Neural progenitor cell (in vitro differentiated cells): ENCODE data around the gene KIF26B. TPM values are rescaled to one million over a fixed set of nuclear protein-coding genes. Genes with fewer than 3 reads are reported as not detected.

ENCODE experiments used
- DNase-seq: peaks from one replicate; pipeline ENCODE4 v3.0.0-alpha.2; 2016; ENCODE audit warnings: low spot score
- H2AFZ ChIP-seq: fragments of 200-600 bp; sonication (generic); replicated peaks from 2 replicates; pipeline ENCODE4 v1.6.1; 2016; ENCODE audit warnings: antibody characterized with exemption
- H3F3A ChIP-seq: fragments of 200-600 bp; sonication (generic); 2 replicates; pipeline ENCODE4 v1.6.1; 2016; ENCODE audit warnings: antibody characterized with exemption, low read depth
- H3K27ac ChIP-seq: fragments of 200-600 bp; sonication (generic); 2 replicates; pipeline ENCODE4 v1.5.1; 2016; ENCODE audit warnings: mild to moderate bottlenecking
- H3K27me3 ChIP-seq: fragments of 200-600 bp; sonication (generic); 2 replicates; pipeline ENCODE4 v1.6.1; 2016; ENCODE audit warnings: mild to moderate bottlenecking, moderate library complexity
- H3K36me3 ChIP-seq: fragments of 200-600 bp; sonication (generic); 2 replicates; pipeline ENCODE4 v1.5.1; 2016
- H3K4me1 ChIP-seq: fragments of 200-600 bp; sonication (generic); 2 replicates; pipeline ENCODE4 v1.6.1; 2016; ENCODE audit warnings: mixed run types
- H3K4me2 ChIP-seq: fragments of 200-600 bp; sonication (generic); 2 replicates; pipeline ENCODE4 v1.6.1; 2016
- H3K4me3 ChIP-seq: fragments of 200-600 bp; sonication (generic); 2 replicates; pipeline ENCODE4 v1.5.1; 2016
- H3K79me2 ChIP-seq: fragments of 200-600 bp; sonication (generic); 2 replicates; pipeline ENCODE4 v1.6.1; 2016; ENCODE audit warnings: low read depth
- H3K9ac ChIP-seq: fragments of 200-600 bp; sonication (generic); 2 replicates; pipeline ENCODE4 v1.6.1; 2016
- H3K9me3 ChIP-seq: fragments of 200-600 bp; sonication (generic); 2 replicates; pipeline ENCODE4 v1.5.1; 2016; ENCODE audit warnings: low read depth
- H4K20me1 ChIP-seq: fragments of 200-600 bp; sonication (generic); 2 replicates; pipeline ENCODE4 v1.6.1; 2016; ENCODE audit warnings: low read depth
- H3K27ac Mint-ChIP-seq: 3 replicates; pipeline ENCODE4 v1.8.0; 2021; ENCODE audit warnings: mixed read lengths
- H3K27me3 Mint-ChIP-seq: 2 replicates; pipeline ENCODE4 v1.8.0; 2022; ENCODE audit warnings: low read depth, mild to moderate bottlenecking, inconsistent platforms, moderate library complexity, mixed read lengths; ENCODE audit not compliant: insufficient read depth
- H3K36me3 Mint-ChIP-seq: 3 replicates; pipeline ENCODE4 v1.8.0; 2021; ENCODE audit warnings: mixed read lengths
- H3K4me1 Mint-ChIP-seq: 3 replicates; pipeline ENCODE4 v1.8.0; 2021; ENCODE audit warnings: mixed read lengths
- H3K4me3 Mint-ChIP-seq: 3 replicates; pipeline ENCODE4 v1.8.0; 2021; ENCODE audit warnings: mild to moderate bottlenecking, moderate library complexity, mixed read lengths
- H3K9me3 Mint-ChIP-seq: 3 replicates; pipeline ENCODE4 v1.8.0; 2020; ENCODE audit warnings: mixed read lengths
- CTCF ChIP-seq: fragments of 200-600 bp; sonication (generic); IDR thresholded peaks from 2 replicates; pipeline ENCODE4 v1.5.1; 2017; ENCODE audit warnings: antibody characterized with exemption, mild to moderate bottlenecking
- EZH2 ChIP-seq: fragments of 200-600 bp; sonication (generic); IDR thresholded peaks from 2 replicates; pipeline ENCODE4 v1.6.1; 2017; ENCODE audit warnings: antibody characterized with exemption, mild to moderate bottlenecking, moderate library complexity
- EZH2phosphoT487 ChIP-seq: fragments of 200-600 bp; sonication (generic); IDR thresholded peaks from 2 replicates; pipeline ENCODE4 v1.6.1; 2017; ENCODE audit warnings: antibody characterized with exemption
- total RNA-seq: library from RNA; depleted of rRNA; stranded (reverse); fragments of >200 nt; gene quantifications from 2 replicates; pipeline ENCODE4 v1.2.3, GENCODE V29; 2015; ENCODE audit warnings: low replicate concordance

KIF26B gene
- total RNA-seq, 1 donor from 2014 or later = 0.47 TPM

DNA sequence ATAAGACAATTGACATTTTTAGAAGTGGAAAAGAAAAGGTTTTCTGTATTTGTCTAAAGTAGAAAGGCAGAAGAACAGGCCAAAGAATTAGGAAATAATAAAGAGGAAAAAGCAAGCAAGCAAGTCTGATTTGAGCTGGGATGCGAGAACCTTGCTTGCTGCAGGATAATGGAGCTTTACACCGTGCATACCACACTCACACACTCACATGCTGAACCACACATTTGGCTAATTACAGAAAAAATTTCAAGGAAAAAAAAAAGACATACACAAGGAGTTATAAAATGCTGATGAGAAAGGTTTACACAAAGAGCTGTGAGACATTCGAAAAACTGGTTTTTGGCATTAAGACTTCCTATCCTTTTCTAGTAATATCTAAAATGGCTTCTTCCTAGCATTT is 593.9 kb downstream of the KIF26B start:
- Mint-ChIP-seq H3K9me3 (peaks cover 13% of the 10 kb centered on the region), H3K27ac (peak overlapping the region; percentile 57), H3K4me3 (no peak overlapping the region), H3K27me3 (no peaks in the 10 kb centered on the region), H3K36me3 (peaks cover 4% of the 10 kb centered on the region), H3K4me1 (peaks cover 35% of the 10 kb centered on the region)
- no peak for DNase-seq
- H3K27me3 ChIP-seq = no peaks in the 10 kb centered on the region
- H3K36me3 ChIP-seq = no peaks in the 10 kb centered on the region
- H3F3A ChIP-seq = peaks cover 19% of the 10 kb centered on the region
- H4K20me1 ChIP-seq = no peaks in the 10 kb centered on the region
- H2AFZ ChIP-seq = no peak overlapping the region
- peak overlapping the region; percentile 14 for H3K4me2 ChIP-seq
- no peak overlapping the region for H3K4me3 ChIP-seq
- peak overlapping the region; percentile 71 for H3K27ac ChIP-seq
- no peaks in the 10 kb centered on the region for H3K79me2 ChIP-seq
- H3K4me1 ChIP-seq = peaks cover 25% of the 10 kb centered on the region
- no peak overlapping the region for H3K9ac ChIP-seq
- no peak for TF ChIP-seq EZH2phosphoT487
- TF ChIP-seq CTCF = no peak
- no peak for TF ChIP-seq EZH2
- H3K9me3 ChIP-seq = no peaks in the 10 kb centered on the region

- Histone ChIP-seq H3K4me1 (peaks cover 25% of the 10 kb centered on the region), H3K9ac (no peak overlapping the region), H3K79me2 (no peaks in the 10 kb centered on the region), H3F3A (peaks cover 19% of the 10 kb centered on the region), H3K27ac (peak overlapping the region; percentile 71), H2AFZ (no peak overlapping the region), H3K36me3 (no peaks in the 10 kb centered on the region), H3K27me3 (no peaks in the 10 kb centered on the region), H3K9me3 (no peaks in the 10 kb centered on the region), H3K4me3 (no peak overlapping the region), H4K20me1 (no peaks in the 10 kb centered on the region), H3K4me2 (peak overlapping the region; percentile 14)
- H3K27ac Mint-ChIP-seq = no peak overlapping the region
- no peak overlapping the region for H3K4me3 Mint-ChIP-seq
- no peak for TF ChIP-seq EZH2phosphoT487
- TF ChIP-seq EZH2 = no peak
- TF ChIP-seq CTCF = no peak
- DNase-seq = no peak
- peaks cover 13% of the 10 kb centered on the region for H3K9me3 Mint-ChIP-seq
- H3K27me3 Mint-ChIP-seq = no peaks in the 10 kb centered on the region
- H3K36me3 Mint-ChIP-seq = peaks cover 4% of the 10 kb centered on the region
- H3K4me1 Mint-ChIP-seq = peaks cover 35% of the 10 kb centered on the region
These were observed 594.3 kb downstream of the KIF26B start for GRCh38 chr1:245749053-245749452.

GRCh38 chr1:245750261-245750660 is 595.5 kb downstream of the KIF26B start:
- Mint-ChIP-seq H3K36me3 (peaks cover 4% of the 10 kb centered on the region), H3K27me3 (no peaks in the 10 kb centered on the region), H3K4me1 (peaks cover 35% of the 10 kb centered on the region), H3K4me3 (peak overlapping the region; percentile 2), H3K27ac (peak overlapping the region; percentile 15), H3K9me3 (peaks cover 15% of the 10 kb centered on the region)
- no peak overlapping the region for H3K9ac ChIP-seq
- H3K4me3 ChIP-seq = no peak overlapping the region
- H3K27ac ChIP-seq = no peak overlapping the region
- H3K4me2 ChIP-seq = no peak overlapping the region
- DNase-seq = no peak
- H2AFZ ChIP-seq = no peak overlapping the region
- H3K9me3 ChIP-seq = no peaks in the 10 kb centered on the region
- TF ChIP-seq EZH2phosphoT487 (no peak), EZH2 (no peak), CTCF (no peak)
- no peaks in the 10 kb centered on the region for H3K27me3 ChIP-seq
- H4K20me1 ChIP-seq = no peaks in the 10 kb centered on the region
- no peaks in the 10 kb centered on the region for H3K36me3 ChIP-seq
- peaks cover 25% of the 10 kb centered on the region for H3K4me1 ChIP-seq
- peaks cover 19% of the 10 kb centered on the region for H3F3A ChIP-seq
- H3K79me2 ChIP-seq = no peaks in the 10 kb centered on the region
